DMS53 (cell line): ENCODE results near the gene CCDC183.
A peak's percentile ranks its signal among the peaks of the same experiment; 100 is the strongest.
"Not testable (repeated sequence)": the region's sequence is repeated elsewhere in the genome, so short reads cannot be mapped to it uniquely, and the experiment has no call there.

Source experiments
- DNase-seq: peaks from one replicate; lab custom pipeline; 2025; lab: John Stamatoyannopoulos, UW

The CCDC183 gene

GRCh38 chr9:136802321-136802720 lies 6.2 kb downstream of the CCDC183 start:
- no peak for DNase-seq

GRCh38 chr9:136803009-136803550 lies 6.9 kb downstream of the CCDC183 start:
- not testable (repeated sequence) for DNase-seq

GRCh38 chr9:136803551-136804508 lies 7.7 kb downstream of the CCDC183 start:
- DNase-seq = no peak

GRCh38 chr9:136804509-136805206 lies 8.5 kb downstream of the CCDC183 start:
- DNase-seq = no peak

GRCh38 chr9:136805207-136805740 lies 9.1 kb downstream of the CCDC183 start:
- DNase-seq = no peak

GRCh38 chr9:136806067-136806466 lies 9.9 kb downstream of the CCDC183 start:
- DNase-seq = no peak

- DNase-seq = peak; percentile 46
These were observed 10.6 kb downstream of the CCDC183 start for GRCh38 chr9:136806631-136807201.

GRCh38 chr9:136807281-136808074 lies 11.3 kb downstream of the CCDC183 start, which contains the start of gene RABL6:
Gene RABL6 (plus strand): TSS chr9:136807948. CDS start chr9:136808197, 249 bp downstream.
- DNase-seq = peak; percentile 89

- DNase-seq = peak; percentile 65
These were observed 12.1 kb downstream of the CCDC183 start for GRCh38 chr9:136808075-136808805.

- peak; percentile 65 for DNase-seq
These were observed 12.6 kb downstream of the CCDC183 start for GRCh38 chr9:136808806-136809158.

- no peak for DNase-seq
These were observed 18.7 kb downstream of the CCDC183 start for GRCh38 chr9:136814725-136815421.

- no peak for DNase-seq
These were observed 19.3 kb downstream of the CCDC183 start for GRCh38 chr9:136815422-136815782.

GRCh38 chr9:136820971-136821825 lies 25.1 kb downstream of the CCDC183 start:
- DNase-seq = no peak

- no peak for DNase-seq
These were observed 25.8 kb downstream of the CCDC183 start for GRCh38 chr9:136821826-136822544.

GRCh38 chr9:136823136-136824046 lies 27.3 kb downstream of the CCDC183 start:
- DNase-seq = peak; percentile 47

- no peak for DNase-seq
These were observed 28.5 kb downstream of the CCDC183 start for GRCh38 chr9:136824496-136825225.
